PC-3 (cell line): Measurements from ENCODE around the gene PFKFB2. TPM values are rescaled to one million over a fixed set of nuclear protein-coding genes. Genes with fewer than 3 reads are reported as not detected.
"Not testable (repeated sequence)": the region's sequence is repeated elsewhere in the genome, so short reads cannot be mapped to it uniquely, and the experiment has no call there.

Experiments
- ATAC-seq: fragments of 200-7000 bp; cut with Tn5 transposase; 2 replicates; pipeline ENCODE4 v1.9.1; 2020; ENCODE audit warnings: mild to moderate bottlenecking, moderate library complexity
- BruUV-seq: library from RNA; stranded (reverse); fragments of 400-500 nt; replicated peaks from 2 replicates; lab custom pipeline; 2021; lab: Mats Ljungman, UMichigan
- CTCF ChIA-PET: fragments of 300-600 bp; sonication (Branson Sonifier 250); formaldehyde crosslinking; loops from one replicate; lab custom pipeline; 2022; ENCODE audit warnings: antibody characterized with exemption; lab: Charles Lee
- POLR2A ChIA-PET: fragments of 300-600 bp; sonication (Branson Sonifier 250); formaldehyde crosslinking; loops from one replicate; lab custom pipeline; 2022; ENCODE audit warnings: antibody characterized with exemption; ENCODE audit not compliant: unreplicated experiment; lab: Charles Lee
- DNase-seq: peaks from one replicate; pipeline ENCODE4 v3.0.0-alpha.2; 2015
- H2AFZ ChIP-seq: fragments of 300-600 bp; sonication (generic); 2 replicates; pipeline ENCODE4 v1.6.0; 2016; ENCODE audit warnings: antibody characterized with exemption, low read length
- H3F3A ChIP-seq: fragments of 300-600 bp; sonication (generic); one replicate; pipeline ENCODE4 v1.6.0; 2017; ENCODE audit warnings: antibody characterized with exemption, low read length, control low read depth, mild to moderate bottlenecking; ENCODE audit not compliant: unreplicated experiment
- H3K27ac ChIP-seq: fragments of 300-600 bp; sonication (generic); 2 replicates; pipeline ENCODE4 v1.5.1; 2016; ENCODE audit warnings: mild to moderate bottlenecking, low read length
- H3K27me3 ChIP-seq: fragments of 300-600 bp; sonication (generic); 2 replicates; pipeline ENCODE4 v1.6.1; 2016; ENCODE audit warnings: low read length, mixed read lengths
- H3K36me3 ChIP-seq: fragments of 300-600 bp; sonication (generic); 2 replicates; pipeline ENCODE4 v1.6.1; 2016; ENCODE audit warnings: low read depth, mixed run types, low read length, mixed read lengths
- H3K4me1 ChIP-seq: fragments of 300-600 bp; sonication (generic); 2 replicates; pipeline ENCODE4 v1.5.1; 2016; ENCODE audit warnings: low read length; ENCODE audit not compliant: insufficient read depth
- H3K4me2 ChIP-seq: fragments of 300-600 bp; sonication (generic); 2 replicates; pipeline ENCODE4 v1.6.0; 2016; ENCODE audit warnings: low read length
- H3K4me3 ChIP-seq: fragments of 300-600 bp; sonication (generic); 2 replicates; pipeline ENCODE4 v1.5.1; 2016; ENCODE audit warnings: mild to moderate bottlenecking, low read length, mixed read lengths
- H3K79me2 ChIP-seq: fragments of 300-600 bp; sonication (generic); 2 replicates; pipeline ENCODE4 v1.6.1; 2017; ENCODE audit warnings: low read length, mixed read lengths
- H3K9ac ChIP-seq: fragments of 300-600 bp; sonication (generic); 2 replicates; pipeline ENCODE4 v1.6.0; 2016; ENCODE audit warnings: mild to moderate bottlenecking, low read length
- H3K9me2 ChIP-seq: fragments of 300-600 bp; sonication (generic); replicated peaks from 2 replicates; pipeline ENCODE4 v1.6.1; 2016; ENCODE audit warnings: mixed run types, low read length, mixed read lengths
- H3K9me3 ChIP-seq: fragments of 300-600 bp; sonication (generic); 2 replicates; pipeline ENCODE4 v1.6.1; 2016; ENCODE audit warnings: low read length, mixed read lengths
- H4K20me1 ChIP-seq: fragments of 300-600 bp; sonication (generic); 2 replicates; pipeline ENCODE4 v1.6.1; 2016; ENCODE audit warnings: low read length, mixed read lengths
- EZH2 ChIP-seq: fragments of 300-600 bp; sonication (generic); IDR thresholded peaks from one replicate; pipeline ENCODE4 v1.6.1; 2017; ENCODE audit warnings: antibody characterized with exemption, mild to moderate bottlenecking, low read length; ENCODE audit not compliant: unreplicated experiment
- EZH2phosphoT487 ChIP-seq: fragments of 300-600 bp; sonication (generic); IDR thresholded peaks from 2 replicates; pipeline ENCODE4 v1.6.1; 2018; ENCODE audit warnings: mild to moderate bottlenecking, antibody characterized with exemption, low read length, borderline replicate concordance
- intact Hi-C: fragments of 100-400 bp; cut with micrococcal nuclease; formaldehyde crosslinking; loops from 2 replicates; pipeline ENCODE4 v1.9.0; 2023
- total RNA-seq: library from RNA; depleted of rRNA; stranded (reverse); fragments of >200 nt; gene quantifications from 2 replicates; pipeline ENCODE4 v1.2.3, GENCODE V29; 2014
- TF ChIP-seq, protein P1 (sequence below): fragments of 300-600 bp; sonication (generic); conservative IDR thresholded peaks from 2 replicates; pipeline ENCODE4 v1.5.1; 2017; ENCODE audit warnings: antibody characterized with exemption, low read depth, mild to moderate bottlenecking, low read length

The PFKFB2 gene
- total RNA-seq, 1 experiment from 2014 or later = 48.6 TPM

DNA sequence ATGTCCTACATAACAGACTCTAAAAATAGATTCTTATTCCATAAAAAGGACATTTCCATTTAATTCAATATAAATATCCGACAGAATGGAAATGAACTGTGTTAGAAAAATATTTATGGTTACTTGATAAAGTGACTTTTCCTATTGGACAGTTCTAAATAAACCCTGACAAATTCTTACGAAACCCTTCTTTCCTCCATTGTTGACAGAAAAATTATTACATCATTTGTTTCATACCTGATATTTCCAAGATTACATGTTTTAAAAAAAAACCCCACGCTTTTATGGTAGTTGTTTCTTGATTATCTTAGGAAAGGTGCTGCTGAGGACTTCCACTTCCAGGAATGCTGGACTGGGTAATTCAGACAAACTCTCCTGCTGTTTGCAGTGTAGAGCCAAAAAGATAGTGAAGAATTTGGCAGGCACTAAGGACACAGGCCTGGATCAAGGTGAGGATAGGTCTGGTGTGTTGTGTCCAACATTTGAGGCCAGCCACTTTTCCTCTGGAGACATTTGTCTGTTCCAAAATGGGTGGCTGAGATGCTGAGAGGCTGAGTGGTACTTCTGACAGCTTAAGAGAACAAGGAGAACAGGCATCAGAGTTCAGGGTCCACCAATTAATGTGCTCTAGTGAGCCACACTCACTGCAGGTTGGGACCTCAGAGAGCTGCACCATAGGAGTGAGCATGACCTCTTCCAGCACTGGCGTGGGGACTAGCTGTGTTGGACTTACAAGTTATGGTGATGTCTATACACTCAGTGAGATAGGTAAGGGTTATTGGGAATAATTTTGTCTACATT, 13.5 kb upstream of the PFKFB2 start:
- no peak for ATAC-seq
- no peak for DNase-seq
- ChIA-PET POLR2A (interaction anchor here (1.0 to 1.2 kb wide), 2 partner anchors 8 kb away, joined by 3 to 8 read pairs; no protein-coding TSS in a partner anchor), CTCF (interaction anchor here (1.0 kb wide), 1 partner anchor 8 kb away, joined by 3 read pairs; no protein-coding TSS in a partner anchor)
- Histone ChIP-seq H3K9me2 (no peaks in the 10 kb centered on the region), H3K4me1 (peaks cover 24% of the 10 kb centered on the region), H3K27me3 (no peaks in the 10 kb centered on the region), H2AFZ (no peak overlapping the region), H3K9me3 (no peaks in the 10 kb centered on the region), H3K4me3 (no peak overlapping the region), H4K20me1 (peaks cover 12% of the 10 kb centered on the region), H3K79me2 (peaks cover 21% of the 10 kb centered on the region), H3F3A (peaks cover 21% of the 10 kb centered on the region), H3K9ac (no peak overlapping the region), H3K27ac (no peak overlapping the region), H3K36me3 (peaks cover 20% of the 10 kb centered on the region), H3K4me2 (no peak overlapping the region)
- intact Hi-C loops = no loop called here
- no TSS peak for BruUV-seq
- TF ChIP-seq EZH2phosphoT487 (no peak), EZH2 (no peak)
- TF ChIP-seq, protein P1, sequence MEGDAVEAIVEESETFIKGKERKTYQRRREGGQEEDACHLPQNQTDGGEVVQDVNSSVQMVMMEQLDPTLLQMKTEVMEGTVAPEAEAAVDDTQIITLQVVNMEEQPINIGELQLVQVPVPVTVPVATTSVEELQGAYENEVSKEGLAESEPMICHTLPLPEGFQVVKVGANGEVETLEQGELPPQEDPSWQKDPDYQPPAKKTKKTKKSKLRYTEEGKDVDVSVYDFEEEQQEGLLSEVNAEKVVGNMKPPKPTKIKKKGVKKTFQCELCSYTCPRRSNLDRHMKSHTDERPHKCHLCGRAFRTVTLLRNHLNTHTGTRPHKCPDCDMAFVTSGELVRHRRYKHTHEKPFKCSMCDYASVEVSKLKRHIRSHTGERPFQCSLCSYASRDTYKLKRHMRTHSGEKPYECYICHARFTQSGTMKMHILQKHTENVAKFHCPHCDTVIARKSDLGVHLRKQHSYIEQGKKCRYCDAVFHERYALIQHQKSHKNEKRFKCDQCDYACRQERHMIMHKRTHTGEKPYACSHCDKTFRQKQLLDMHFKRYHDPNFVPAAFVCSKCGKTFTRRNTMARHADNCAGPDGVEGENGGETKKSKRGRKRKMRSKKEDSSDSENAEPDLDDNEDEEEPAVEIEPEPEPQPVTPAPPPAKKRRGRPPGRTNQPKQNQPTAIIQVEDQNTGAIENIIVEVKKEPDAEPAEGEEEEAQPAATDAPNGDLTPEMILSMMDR = no peak

GRCh38 chr1:207040181-207040533, 12.9 kb upstream of the PFKFB2 start:
- intact Hi-C loops = no loop called here
- ATAC-seq (no peak), DNase-seq (no peak)
- POLR2A ChIA-PET = interaction anchor here (1.0 kb wide), 1 partner anchor 8 kb away, joined by 3 read pairs; no protein-coding TSS in a partner anchor
- no peak overlapping the region for H2AFZ ChIP-seq
- H4K20me1 ChIP-seq = peaks cover 17% of the 10 kb centered on the region
- peaks cover 27% of the 10 kb centered on the region for H3K79me2 ChIP-seq
- no TSS peak for BruUV-seq
- H3K27ac ChIP-seq = no peak overlapping the region
- TF ChIP-seq EZH2phosphoT487 = no peak
- no peak for TF ChIP-seq EZH2
- TF ChIP-seq, protein P1 = no peak
- no peak overlapping the region for H3K4me2 ChIP-seq
- H3K9me2 ChIP-seq = no peaks in the 10 kb centered on the region
- peaks cover 26% of the 10 kb centered on the region for H3K36me3 ChIP-seq
- no peak overlapping the region for H3K4me3 ChIP-seq
- no peak overlapping the region for H3K9ac ChIP-seq
- no peaks in the 10 kb centered on the region for H3K9me3 ChIP-seq
- no peaks in the 10 kb centered on the region for H3K27me3 ChIP-seq
- H3K4me1 ChIP-seq = peaks cover 23% of the 10 kb centered on the region
- CTCF ChIA-PET = interaction anchor here (1.0 kb wide), 1 partner anchor 9 kb away, joined by 3 read pairs; no protein-coding TSS in a partner anchor
- H3F3A ChIP-seq = peaks cover 21% of the 10 kb centered on the region

DNA sequence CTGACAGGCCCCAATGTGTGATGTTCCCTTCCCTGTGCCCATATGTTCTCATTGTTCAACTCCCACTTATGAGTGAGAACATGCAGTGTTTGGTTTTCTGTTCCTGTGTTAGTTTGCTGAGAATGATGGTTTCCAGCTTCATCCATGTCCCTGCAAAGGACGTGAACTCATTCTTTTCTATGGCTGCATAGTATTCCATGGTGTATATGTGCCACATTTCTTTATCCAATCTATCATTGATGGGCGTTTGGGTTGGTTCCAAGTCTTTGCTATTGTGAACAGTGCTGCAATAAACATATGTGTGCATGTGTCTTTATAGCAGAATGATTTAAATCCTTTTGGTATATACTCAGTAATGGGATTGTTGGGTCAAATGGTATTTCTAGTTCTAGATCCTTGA, 11.7 kb upstream of the PFKFB2 start:
- H3F3A ChIP-seq = peaks cover 21% of the 10 kb centered on the region
- H2AFZ ChIP-seq, H3K9ac ChIP-seq, H3K4me3 ChIP-seq, BruUV-seq, intact Hi-C loops, H3K27me3 ChIP-seq, H3K27ac ChIP-seq, H3K9me3 ChIP-seq, CTCF ChIA-PET, DNase-seq, H3K4me2 ChIP-seq, ATAC-seq, H3K9me2 ChIP-seq: not testable (repeated sequence)
- H4K20me1 ChIP-seq = peaks cover 30% of the 10 kb centered on the region
- peaks cover 24% of the 10 kb centered on the region for H3K4me1 ChIP-seq
- POLR2A ChIA-PET = interaction anchor here (0.7 to 1.1 kb wide), 2 partner anchors 10 to 21 kb away, joined by 5 read pairs; no protein-coding TSS in a partner anchor
- peaks cover 38% of the 10 kb centered on the region for H3K36me3 ChIP-seq
- H3K79me2 ChIP-seq = peaks cover 39% of the 10 kb centered on the region
